GM19238 (cell line): ENCODE data around the gene BCL2.

Experiments used
- DNase-seq: peaks from one replicate; pipeline ENCODE4 v3.0.0; 2011; ENCODE audit warnings: low spot score; ENCODE audit not compliant: insufficient read length

BCL2 gene

GRCh38 chr18:63260380-63260754 is 59.2 kb downstream of the BCL2 start:
- no peak for DNase-seq

GRCh38 chr18:63259567-63260379 is 59.8 kb downstream of the BCL2 start:
- no peak for DNase-seq

DNA sequence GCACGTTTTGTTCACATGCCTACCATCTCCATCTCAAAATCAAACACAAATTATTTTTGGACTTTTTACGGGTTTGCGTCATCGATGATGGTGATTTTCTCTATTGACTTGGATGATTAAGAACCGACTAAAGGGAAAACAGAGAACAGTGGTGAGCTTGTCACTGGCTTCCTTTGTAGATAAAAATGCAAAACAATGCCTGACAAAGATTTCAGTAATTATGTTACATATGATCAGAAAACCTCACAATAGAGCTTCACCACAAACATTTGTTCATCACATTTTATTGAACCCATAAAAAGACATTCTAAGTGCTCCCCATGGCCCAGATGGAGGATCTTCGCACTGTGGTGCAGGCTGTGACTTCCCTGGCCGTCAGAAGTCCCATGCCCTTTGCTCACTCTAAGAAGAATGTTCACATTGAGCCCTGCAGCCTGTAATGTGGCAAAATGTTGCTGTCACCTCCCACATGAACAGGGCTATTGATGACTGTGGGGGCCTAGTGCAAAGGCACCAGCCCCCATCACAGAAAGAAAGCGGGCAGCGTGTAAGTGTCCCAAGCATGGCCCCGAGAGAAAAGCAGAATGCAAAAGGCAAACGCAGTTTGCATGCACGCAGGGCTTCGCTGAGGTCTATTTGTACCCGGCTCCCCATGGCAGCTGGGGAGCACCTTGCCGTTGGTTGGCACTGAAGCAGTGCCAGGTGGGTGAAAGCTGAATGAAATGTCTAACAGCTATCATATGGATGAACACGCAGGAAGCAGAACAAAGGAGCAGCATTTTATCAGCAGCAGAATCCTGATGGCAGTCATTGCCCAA is 60.6 kb downstream of the BCL2 start:
- DNase-seq, result no peak

DNA sequence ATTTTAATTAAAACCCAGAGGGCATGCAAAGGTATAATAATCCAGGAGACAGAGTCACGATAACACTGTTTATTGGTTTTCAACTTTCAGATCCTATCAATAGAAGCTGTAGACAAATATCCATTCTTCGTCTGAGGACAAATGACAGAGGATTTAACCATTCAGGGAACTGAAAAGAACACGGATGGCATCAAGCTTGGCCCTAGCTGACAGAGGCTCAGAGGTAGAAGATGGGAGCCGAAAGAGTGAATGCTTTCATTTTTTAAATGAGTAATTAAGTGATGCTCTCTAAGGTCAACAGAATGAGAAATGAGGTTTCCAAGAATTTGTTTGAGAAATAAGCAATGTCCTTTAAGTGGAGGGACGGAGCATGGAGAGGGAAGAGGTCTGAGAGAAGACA is 62.1 kb downstream of the BCL2 start:
- no peak for DNase-seq

GRCh38 chr18:63255435-63255834 is 64.1 kb downstream of the BCL2 start:
- no peak for DNase-seq

DNA sequence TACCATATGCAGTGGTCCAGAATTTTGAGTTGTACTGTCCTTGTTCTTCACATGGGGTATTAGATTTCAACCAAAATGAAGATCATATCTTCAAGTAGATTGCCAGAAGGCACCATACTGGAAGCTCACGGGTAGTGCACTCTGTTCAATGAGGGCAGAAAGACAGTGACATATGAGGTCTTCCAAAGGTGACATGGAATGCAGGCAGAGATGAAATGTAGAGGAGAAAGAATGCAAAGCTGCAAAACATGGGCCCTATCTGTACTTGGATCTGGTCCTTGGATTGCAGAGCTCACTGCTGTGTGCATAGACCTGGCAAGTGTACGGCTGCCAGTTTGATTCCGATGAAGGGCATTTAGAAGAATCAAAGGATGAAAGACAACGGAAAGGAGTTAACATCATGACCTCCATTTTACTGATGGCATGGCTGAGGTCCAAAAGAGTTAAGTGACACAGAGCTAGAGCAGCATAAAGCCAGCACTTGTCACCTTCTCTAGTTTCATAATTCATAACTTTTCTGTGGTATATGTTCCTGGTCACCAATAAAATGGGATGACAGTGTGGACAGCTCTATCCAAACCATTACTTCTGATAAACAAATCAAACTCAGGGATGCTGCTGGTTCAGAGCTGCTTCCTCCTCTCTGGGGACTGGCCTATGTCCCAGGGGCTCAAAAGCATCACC is 64.7 kb downstream of the BCL2 start:
- no peak for DNase-seq

DNA sequence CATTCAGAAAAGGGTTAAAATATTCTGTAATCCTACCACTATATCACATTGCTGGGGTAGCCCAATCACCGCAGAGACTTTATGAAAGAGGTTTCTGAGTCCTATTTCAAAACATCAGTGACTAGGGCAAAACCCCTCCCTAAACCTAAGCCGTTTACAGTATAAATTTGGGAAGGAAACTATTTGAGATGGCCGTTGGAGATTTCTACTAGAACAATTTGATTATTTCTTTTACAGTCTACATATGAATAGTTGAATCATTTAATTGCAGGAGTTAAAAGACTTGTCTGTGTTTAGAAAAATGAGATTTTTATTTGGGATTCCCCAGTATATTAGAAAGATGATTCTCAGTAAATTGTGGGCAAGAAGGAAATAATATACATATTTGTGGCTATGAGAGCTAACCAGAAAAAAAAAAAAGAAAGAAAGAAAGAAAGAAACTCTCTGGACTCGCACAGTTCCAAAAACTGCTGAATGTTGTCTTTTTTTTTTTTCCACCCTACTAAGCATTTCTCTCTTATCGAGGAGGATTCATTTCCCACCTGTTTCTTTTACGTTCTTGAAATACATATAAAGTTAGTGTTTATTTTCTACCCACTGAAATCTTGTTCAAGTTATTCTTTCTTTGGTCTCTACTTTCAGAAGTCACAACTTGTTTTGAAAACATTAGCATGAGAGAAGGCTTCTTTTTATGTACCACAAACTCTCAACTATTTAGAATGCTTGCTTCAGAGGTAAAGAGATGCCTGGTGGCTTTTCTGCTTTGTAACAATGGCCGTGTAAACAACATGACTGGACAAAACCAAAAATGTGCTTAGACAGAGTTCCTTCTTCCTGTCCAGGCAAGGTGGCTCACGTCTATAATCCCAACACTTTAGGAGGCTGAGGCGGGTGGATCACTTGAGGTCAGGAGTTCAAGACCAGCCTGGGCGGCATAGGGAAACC is 65.9 kb downstream of the BCL2 start:
- no peak for DNase-seq

DNA sequence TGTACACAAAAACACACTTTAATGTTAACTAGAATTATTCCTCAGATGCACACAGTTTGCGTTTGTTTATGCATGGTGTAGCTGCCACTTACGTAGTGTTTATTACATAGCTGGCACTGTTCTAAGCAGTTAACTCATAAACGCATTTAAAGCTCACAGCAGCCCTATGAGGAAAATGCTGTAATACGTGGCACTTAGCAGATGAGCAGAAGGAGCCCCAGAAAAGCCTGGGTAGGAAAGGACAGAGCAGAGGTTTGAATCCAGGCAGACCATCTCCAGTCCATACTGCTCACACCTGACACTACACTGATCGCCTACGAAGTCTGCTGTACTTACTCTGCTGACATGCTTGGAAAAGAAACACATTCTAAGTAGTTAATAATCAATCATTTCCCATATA is 66.6 kb downstream of the BCL2 start:
- no peak for DNase-seq

DNA sequence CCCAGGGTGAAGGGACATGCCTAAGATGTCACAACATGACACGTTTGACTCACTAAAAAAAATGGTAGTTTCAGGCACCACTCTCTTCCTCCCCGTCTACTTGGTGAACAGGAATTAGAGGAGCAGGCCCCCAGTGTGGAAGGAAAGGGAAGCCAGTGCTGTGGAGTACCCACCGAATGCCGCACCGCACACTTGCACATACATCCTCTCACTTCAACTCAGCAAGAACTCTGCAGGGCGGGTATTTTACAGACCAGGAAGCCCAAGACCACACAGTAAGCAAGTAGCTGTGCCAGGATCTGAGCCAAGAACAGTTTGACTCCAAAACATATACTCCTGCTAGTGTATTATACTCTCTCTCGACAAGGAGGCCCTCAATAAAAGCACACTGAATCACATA is 69.8 kb downstream of the BCL2 start:
- no peak for DNase-seq

GRCh38 chr18:63247926-63248325 is 71.6 kb downstream of the BCL2 start:
- no peak for DNase-seq

GRCh38 chr18:63247506-63247905 is 72.1 kb downstream of the BCL2 start:
- no peak for DNase-seq

GRCh38 chr18:63245600-63245999 is 74.0 kb downstream of the BCL2 start:
- DNase-seq, result no peak

DNA sequence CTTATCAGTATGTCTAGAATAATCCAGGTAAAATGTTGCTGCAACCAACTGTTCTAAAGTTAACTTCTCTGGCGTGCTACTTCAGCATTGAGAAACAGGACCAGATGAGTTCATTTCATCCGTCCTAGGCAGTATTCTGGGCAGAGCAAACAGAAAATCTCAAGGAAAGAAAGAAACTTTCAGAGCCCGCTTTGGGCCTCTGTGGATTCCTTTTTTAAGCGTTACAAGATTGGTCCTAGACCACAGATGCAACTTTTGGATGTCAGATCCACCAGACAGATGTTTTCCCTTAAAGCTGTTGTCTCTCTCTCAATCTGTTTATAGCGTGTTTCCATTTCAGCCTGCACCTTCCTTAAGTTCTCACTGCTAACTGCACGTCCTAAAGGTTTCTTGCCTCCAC is 75.0 kb downstream of the BCL2 start:
- DNase-seq, result no peak

GRCh38 chr18:63241760-63242159 is 77.8 kb downstream of the BCL2 start:
- DNase-seq, result no peak

DNA sequence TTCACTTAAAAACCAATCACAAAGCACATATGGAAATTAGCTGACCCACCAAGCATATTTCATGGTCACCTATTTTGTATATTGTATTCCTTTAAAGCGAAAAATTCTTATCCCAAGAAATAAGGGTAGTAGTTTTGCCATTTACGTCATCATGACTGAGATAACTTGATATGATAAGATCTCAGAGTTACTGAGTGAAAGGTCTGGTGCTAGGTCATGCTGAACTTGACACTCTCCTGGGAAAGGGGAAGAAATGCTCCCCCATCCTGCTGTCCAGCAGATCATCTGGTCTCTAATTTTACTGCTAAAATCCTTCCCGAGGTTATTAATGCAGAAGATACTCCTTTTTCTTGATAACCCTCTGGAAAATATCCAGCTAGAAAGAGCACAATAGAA is 78.3 kb downstream of the BCL2 start:
- no peak for DNase-seq

GRCh38 chr18:63240531-63241316 is 78.8 kb downstream of the BCL2 start:
- DNase-seq, result no peak

DNA sequence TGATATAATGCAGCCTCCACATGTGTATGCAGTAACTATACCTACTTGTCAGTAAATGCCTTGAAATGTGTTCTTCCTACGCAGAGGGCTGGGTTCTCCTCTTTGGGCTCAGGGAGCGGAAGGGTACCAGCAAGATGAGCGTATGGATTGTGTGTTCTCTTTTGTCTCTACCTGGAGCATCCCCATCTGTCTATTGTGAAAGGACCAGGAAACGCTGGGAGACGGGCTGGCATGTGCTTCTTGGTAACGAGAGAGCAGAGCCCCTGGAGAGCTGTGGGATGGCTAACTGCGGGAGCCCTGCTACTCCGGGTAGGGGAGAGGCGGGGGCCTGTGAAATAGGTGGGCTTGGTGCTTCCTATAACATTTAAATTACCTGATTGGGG is 80.9 kb downstream of the BCL2 start:
- DNase-seq, result no peak

DNA sequence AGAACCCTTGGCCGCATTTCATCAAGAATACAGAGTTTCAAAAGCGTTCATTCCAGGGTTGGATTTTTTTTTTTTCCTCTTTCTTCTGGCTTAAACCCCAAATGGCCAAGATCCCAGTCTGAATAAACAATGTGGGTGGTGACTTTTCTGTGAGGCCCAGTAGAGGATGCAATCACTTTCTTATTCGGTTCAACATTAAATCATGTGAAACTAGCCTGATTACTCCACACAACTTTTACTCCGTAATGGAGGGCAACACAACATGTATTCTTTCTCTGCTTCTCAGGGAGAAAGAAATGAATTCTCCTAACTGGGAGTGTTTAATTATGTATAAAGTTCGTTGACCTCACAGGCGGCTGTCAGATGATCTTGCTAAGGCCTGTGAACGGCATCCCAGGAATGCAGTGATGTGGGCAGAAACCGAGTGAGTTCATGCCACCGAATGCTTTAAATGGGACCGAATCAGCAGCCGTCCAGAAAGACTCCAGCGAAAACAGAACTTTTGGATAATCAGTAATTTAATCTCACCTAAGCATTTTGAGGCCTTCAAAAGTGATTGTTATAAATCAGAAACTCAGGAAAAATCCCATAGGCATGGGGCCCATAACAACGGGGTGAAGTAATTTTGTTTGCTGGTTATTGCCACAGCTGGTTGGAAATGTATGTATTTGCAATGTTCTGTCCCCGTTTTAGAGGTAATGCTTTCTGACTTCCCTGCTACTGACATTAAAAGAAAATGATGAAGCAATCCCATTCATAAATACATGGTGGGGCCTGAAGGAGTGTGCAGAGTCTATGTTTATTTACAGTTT is 81.5 kb downstream of the BCL2 start:
- DNase-seq, result no peak
